Measurements from ENCODE around the gene GCN1. TPM values are rescaled to one million over a fixed set of nuclear protein-coding genes. Genes with fewer than 3 reads are reported as not detected.

GCN1 gene
- polyA plus RNA-seq, 2 of the 4 experiments (the other 2 are of a cell fraction) = 43.2 to 64.1 TPM

- no peaks in the 10 kb centered on the region for H3K9me3 ChIP-seq
- no peak for ATAC-seq
- no peak for TF ChIP-seq NFE2L2 (conservative IDR thresholded peaks at IDR 0.05; ENCODE audit: low read length)
- TF ChIP-seq CEBPB (IDR thresholded peaks at IDR 0.05) = no peak
- TF ChIP-seq MAX (IDR thresholded peaks at IDR 0.05) = no peak
- TF ChIP-seq E2F6 (IDR thresholded peaks at IDR 0.05; ENCODE audit: borderline replicate concordance, low read depth) = no peak
- TF ChIP-seq BHLHE40 (IDR thresholded peaks at IDR 0.05; ENCODE audit: low read depth, low read length) = no peak
- TF ChIP-seq, protein P1, sequence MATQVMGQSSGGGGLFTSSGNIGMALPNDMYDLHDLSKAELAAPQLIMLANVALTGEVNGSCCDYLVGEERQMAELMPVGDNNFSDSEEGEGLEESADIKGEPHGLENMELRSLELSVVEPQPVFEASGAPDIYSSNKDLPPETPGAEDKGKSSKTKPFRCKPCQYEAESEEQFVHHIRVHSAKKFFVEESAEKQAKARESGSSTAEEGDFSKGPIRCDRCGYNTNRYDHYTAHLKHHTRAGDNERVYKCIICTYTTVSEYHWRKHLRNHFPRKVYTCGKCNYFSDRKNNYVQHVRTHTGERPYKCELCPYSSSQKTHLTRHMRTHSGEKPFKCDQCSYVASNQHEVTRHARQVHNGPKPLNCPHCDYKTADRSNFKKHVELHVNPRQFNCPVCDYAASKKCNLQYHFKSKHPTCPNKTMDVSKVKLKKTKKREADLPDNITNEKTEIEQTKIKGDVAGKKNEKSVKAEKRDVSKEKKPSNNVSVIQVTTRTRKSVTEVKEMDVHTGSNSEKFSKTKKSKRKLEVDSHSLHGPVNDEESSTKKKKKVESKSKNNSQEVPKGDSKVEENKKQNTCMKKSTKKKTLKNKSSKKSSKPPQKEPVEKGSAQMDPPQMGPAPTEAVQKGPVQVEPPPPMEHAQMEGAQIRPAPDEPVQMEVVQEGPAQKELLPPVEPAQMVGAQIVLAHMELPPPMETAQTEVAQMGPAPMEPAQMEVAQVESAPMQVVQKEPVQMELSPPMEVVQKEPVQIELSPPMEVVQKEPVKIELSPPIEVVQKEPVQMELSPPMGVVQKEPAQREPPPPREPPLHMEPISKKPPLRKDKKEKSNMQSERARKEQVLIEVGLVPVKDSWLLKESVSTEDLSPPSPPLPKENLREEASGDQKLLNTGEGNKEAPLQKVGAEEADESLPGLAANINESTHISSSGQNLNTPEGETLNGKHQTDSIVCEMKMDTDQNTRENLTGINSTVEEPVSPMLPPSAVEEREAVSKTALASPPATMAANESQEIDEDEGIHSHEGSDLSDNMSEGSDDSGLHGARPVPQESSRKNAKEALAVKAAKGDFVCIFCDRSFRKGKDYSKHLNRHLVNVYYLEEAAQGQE (IDR thresholded peaks at IDR 0.05) = no peak
- no peak for TF ChIP-seq PBX3 (IDR thresholded peaks at IDR 0.05)
- TF ChIP-seq RARB (CRISPR knock-in tag; IDR thresholded peaks at IDR 0.05) = no peak
- no peak for TF ChIP-seq ZC3H11A (IDR thresholded peaks at IDR 0.05)
- TF ChIP-seq SREBF2 (IDR thresholded peaks at IDR 0.05) = no peak
- no peak for TF ChIP-seq RFX5 (IDR thresholded peaks at IDR 0.05)
- TF ChIP-seq KDM1A (IDR thresholded peaks at IDR 0.05; ENCODE audit: low read depth) = no peak
- TF ChIP-seq RNF2 (IDR thresholded peaks at IDR 0.05; ENCODE audit: borderline replicate concordance, low read depth) = no peak
- TF ChIP-seq HOXA7 (CRISPR knock-in tag; IDR thresholded peaks at IDR 0.05) = no peak
- TF ChIP-seq MAFK (IDR thresholded peaks at IDR 0.05; ENCODE audit: partially characterized antibody) = no peak
- no peak for TF ChIP-seq JUNB (IDR thresholded peaks at IDR 0.05)
- TF ChIP-seq TP53 (CRISPR knock-in tag; IDR thresholded peaks at IDR 0.05) = no peak
- no peak for TF ChIP-seq HEYL (CRISPR knock-in tag; IDR thresholded peaks at IDR 0.05)
- TF ChIP-seq, protein P2, sequence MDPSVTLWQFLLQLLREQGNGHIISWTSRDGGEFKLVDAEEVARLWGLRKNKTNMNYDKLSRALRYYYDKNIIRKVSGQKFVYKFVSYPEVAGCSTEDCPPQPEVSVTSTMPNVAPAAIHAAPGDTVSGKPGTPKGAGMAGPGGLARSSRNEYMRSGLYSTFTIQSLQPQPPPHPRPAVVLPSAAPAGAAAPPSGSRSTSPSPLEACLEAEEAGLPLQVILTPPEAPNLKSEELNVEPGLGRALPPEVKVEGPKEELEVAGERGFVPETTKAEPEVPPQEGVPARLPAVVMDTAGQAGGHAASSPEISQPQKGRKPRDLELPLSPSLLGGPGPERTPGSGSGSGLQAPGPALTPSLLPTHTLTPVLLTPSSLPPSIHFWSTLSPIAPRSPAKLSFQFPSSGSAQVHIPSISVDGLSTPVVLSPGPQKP (IDR thresholded peaks at IDR 0.05; ENCODE audit: low read depth, low read length) = no peak
- DNase-seq (ENCODE audit: low read depth in 1 of 2, low spot score in 1 of 2) = no peak
- ChIA-PET POLR2A (interaction anchor here (1.0 to 5.8 kb wide), 2 partner anchors 20 to 72 kb away, joined by 4 to 40 read pairs; partner anchors contain the start of genes RNU4-1 and RPLP0), CTCF (interaction anchor here (0.5 to 18.0 kb wide), 4 partner anchors 8 to 81 kb away, joined by 3 to 1367 read pairs (median 204); partner anchors contain the start of genes PXN and RPLP0)
- H3K4me2 ChIP-seq = no peak overlapping the region
- H3K4me3 ChIP-seq = no peak overlapping the region
- no peak for FAIRE-seq
- H3K27ac ChIP-seq = no peak overlapping the region
- peaks cover 18% of the 10 kb centered on the region for H3K4me1 ChIP-seq
- 74% methylated on average over 9 of the region's 10 CpGs for WGBS (ENCODE audit: missing lambda C conversion rate)
Measured at GRCh38 chr12:120220838-120221575, 26.5 kb upstream of the GCN1 start.
